GM23338 (cell line): ENCODE results near the gene INTS6.

Source experiments
- CTCF ChIP-seq, 2 experiments: fragments of 200-600 bp in 1 of 2; sonication (generic) in 1 of 2; conservative IDR thresholded peaks; 2 replicates each; pipeline versions ENCODE4 v1.5.1 to v1.6.1; 2016 to 2017; ENCODE audit warnings: antibody characterized with exemption in 2 of 2, low read depth in 2 of 2, mild to moderate bottlenecking in 2 of 2, moderate library complexity in 1 of 2
- EZH2 ChIP-seq: fragments of 200-600 bp; sonication (generic); IDR thresholded peaks from one replicate; pipeline ENCODE4 v1.8.0; 2017; ENCODE audit warnings: antibody characterized with exemption, mild to moderate bottlenecking, low read depth; ENCODE audit not compliant: unreplicated experiment
- EZH2phosphoT487 ChIP-seq: fragments of 200-600 bp; sonication (generic); IDR thresholded peaks from one replicate; pipeline ENCODE4 v1.8.1; 2018; ENCODE audit warnings: antibody characterized with exemption; ENCODE audit not compliant: unreplicated experiment
- POLR2AphosphoS5 ChIP-seq: IDR thresholded peaks from 2 replicates; pipeline ENCODE4 v1.6.1; 2016; ENCODE audit warnings: antibody characterized with exemption, low read depth
- REST ChIP-seq: IDR thresholded peaks from one replicate; pipeline ENCODE4 v1.6.1; 2018; ENCODE audit warnings: antibody characterized with exemption; ENCODE audit not compliant: unreplicated experiment
- STAT1 ChIP-seq: IDR thresholded peaks from one replicate; pipeline ENCODE4 v1.6.1; 2016; ENCODE audit warnings: antibody characterized with exemption; ENCODE audit not compliant: unreplicated experiment

GRCh38 chr13:51323824-51324511, 128.9 kb downstream of the INTS6 start:
- TF ChIP-seq EZH2 = no peak
- no peak for TF ChIP-seq CTCF (conservative IDR thresholded peaks at IDR 0.05; ENCODE audit: low read depth in 2 of 2)
- TF ChIP-seq STAT1 = no peak
- no peak for TF ChIP-seq POLR2AphosphoS5
- TF ChIP-seq REST = no peak
- TF ChIP-seq EZH2phosphoT487 = no peak
